ENCODE data around the gene LSM8.

GRCh38 chr7:118182593-118183427 lies 1.2 kb upstream of the LSM8 start:
- no peak for TF ChIP-seq CTCF (conservative IDR thresholded peaks at IDR 0.05)
- no peak for TF ChIP-seq EZH2 (IDR thresholded peaks at IDR 0.05; ENCODE audit: low read depth)
